Neural cell (in vitro differentiated cells): Measurements from ENCODE around the gene DHRS4L2. TPM values are rescaled to one million over a fixed set of nuclear protein-coding genes. Genes with fewer than 3 reads are reported as not detected.
"Not testable (repeated sequence)": the region's sequence is repeated elsewhere in the genome, so short reads cannot be mapped to it uniquely, and the experiment has no call there.

Source experiments
- H2AFZ ChIP-seq: fragments of 200-600, 300-800 bp; sonication (generic), shearing (Covaris generic); 2 replicates; pipeline ENCODE4 v1.6.0; 2014; ENCODE audit warnings: low read depth, mild to moderate bottlenecking, antibody characterized with exemption, low read length, moderate library complexity
- H3F3A ChIP-seq: fragments of 200-600 bp; shearing (Covaris generic); 2 replicates; pipeline ENCODE4 v1.6.1; 2016; ENCODE audit warnings: mild to moderate bottlenecking, moderate library complexity, mixed read lengths, antibody characterized with exemption, low read length; ENCODE audit not compliant: insufficient read depth, poor library complexity, severe bottlenecking
- H3K27ac ChIP-seq: fragments of 200-600, 300-800 bp; sonication (generic), shearing (Covaris generic); 2 replicates; pipeline ENCODE4 v1.5.1; 2014; ENCODE audit warnings: mild to moderate bottlenecking, low read length, moderate library complexity
- H3K27me3 ChIP-seq: fragments of 300-800, 200-600 bp; sonication (generic), shearing (Covaris generic); 2 replicates; pipeline ENCODE4 v1.6.0; 2014; ENCODE audit warnings: mild to moderate bottlenecking, low read depth, low read length, moderate library complexity; ENCODE audit not compliant: insufficient read depth
- H3K36me3 ChIP-seq: fragments of 300-800, 200-600 bp; sonication (generic), shearing (Covaris generic); 2 replicates; pipeline ENCODE4 v1.5.1; 2014; ENCODE audit warnings: mild to moderate bottlenecking, antibody characterized with exemption, low read length, moderate library complexity; ENCODE audit not compliant: insufficient read depth
- H3K4me2 ChIP-seq: fragments of 300-800, 200-600 bp; sonication (generic), shearing (Covaris generic); 2 replicates; pipeline ENCODE4 v1.6.0; 2014; ENCODE audit warnings: mild to moderate bottlenecking, low read length
- H3K4me3 ChIP-seq: fragments of 300-800, 200-600 bp; sonication (generic), shearing (Covaris generic); 2 replicates; pipeline ENCODE4 v1.5.1; 2014; ENCODE audit warnings: mild to moderate bottlenecking, low read length, moderate library complexity
- H3K79me2 ChIP-seq: fragments of 200-600 bp; shearing (Covaris generic); replicated peaks from 2 replicates; pipeline ENCODE4 v1.6.0; 2014; ENCODE audit warnings: mild to moderate bottlenecking, low read length, moderate library complexity; ENCODE audit not compliant: insufficient read depth
- H3K9ac ChIP-seq: fragments of 300-800, 200-600 bp; sonication (generic), shearing (Covaris generic); 2 replicates; pipeline ENCODE4 v1.6.1; 2016; ENCODE audit warnings: mild to moderate bottlenecking, low read length, mixed read lengths
- H3K9me2 ChIP-seq: fragments of 200-600 bp; shearing (Covaris generic); 2 replicates; pipeline ENCODE4 v1.6.1; 2016; ENCODE audit warnings: mild to moderate bottlenecking, low read length, mixed read lengths; ENCODE audit not compliant: insufficient read depth
- H3K9me3 ChIP-seq: fragments of 200-600, 300-800 bp; sonication (generic), shearing (Covaris generic); 2 replicates; pipeline ENCODE4 v1.6.1; 2016; ENCODE audit warnings: mild to moderate bottlenecking, mixed run types, low read length, moderate library complexity, mixed read lengths
- H4K20me1 ChIP-seq: fragments of 200-600 bp; shearing (Covaris generic); 2 replicates; pipeline ENCODE4 v1.6.1; 2016; ENCODE audit warnings: mild to moderate bottlenecking, mixed run types; ENCODE audit not compliant: insufficient read depth
- polyA plus RNA-seq: library from polyadenylated mRNA; depleted of rRNA; stranded (reverse); fragments of >200 nt; gene quantifications from 2 replicates; pipeline ENCODE4 v1.2.3, GENCODE V29; 2014

Gene DHRS4L2
- polyA plus RNA-seq, 1 donor from 2014 or later = 3.0 TPM

DNA sequence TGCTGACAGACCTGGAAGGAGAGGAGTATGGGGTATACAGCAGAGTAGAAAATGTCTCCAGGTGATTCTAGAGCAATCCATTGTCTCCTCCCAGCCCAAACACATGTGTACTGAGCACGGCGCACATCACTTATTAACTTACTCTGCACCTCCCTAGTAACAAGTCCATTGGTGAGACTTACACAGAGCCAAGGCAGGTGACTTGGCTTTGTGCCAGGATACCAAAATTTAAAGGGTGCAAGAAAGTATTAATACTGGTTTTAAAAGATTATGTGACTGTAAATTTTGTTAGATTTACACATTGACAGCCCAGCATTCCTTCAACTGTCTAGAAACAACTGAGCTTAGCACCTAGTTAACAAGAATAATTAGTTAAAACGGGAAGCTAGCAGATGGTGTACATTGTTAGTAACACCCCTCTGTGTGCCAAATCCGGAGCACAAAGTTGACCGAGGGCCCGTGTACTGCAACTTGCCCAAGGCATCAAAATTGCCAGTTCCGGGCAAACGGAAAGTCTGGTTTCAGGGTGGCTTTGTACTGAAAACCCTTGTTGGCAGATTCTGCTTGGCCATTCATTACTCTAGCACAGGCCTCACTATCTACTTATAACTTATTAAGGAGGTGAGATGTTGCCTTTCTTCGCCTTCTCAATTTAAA, 30.7 kb upstream of the DHRS4L2 start:
- not testable (repeated sequence) for H3F3A ChIP-seq, H3K36me3 ChIP-seq, H3K4me3 ChIP-seq, H3K9me2 ChIP-seq, H4K20me1 ChIP-seq, H3K9me3 ChIP-seq, H2AFZ ChIP-seq, H3K79me2 ChIP-seq, H3K9ac ChIP-seq, H3K27ac ChIP-seq, H3K27me3 ChIP-seq, H3K4me2 ChIP-seq

DNA sequence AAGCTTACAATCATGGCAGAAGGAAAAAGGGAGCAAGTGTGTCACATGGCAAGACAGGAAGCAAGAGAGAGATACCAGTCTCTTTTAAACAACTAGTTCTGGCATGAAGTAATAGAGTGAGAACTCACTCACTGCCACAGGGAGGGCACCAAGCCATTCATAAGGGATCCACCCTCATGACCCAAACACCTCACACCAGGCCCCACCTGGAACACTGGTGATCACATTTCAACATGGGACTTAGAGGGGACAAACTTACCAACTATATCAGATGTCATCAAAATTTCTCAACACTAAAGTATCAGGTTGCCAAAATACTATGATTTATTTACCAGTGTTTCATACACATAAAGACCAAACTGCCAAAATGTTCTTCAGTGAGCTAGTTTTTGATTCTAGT, 27.8 kb upstream of the DHRS4L2 start:
- H3K4me2 ChIP-seq, H3K4me3 ChIP-seq, H3K9me3 ChIP-seq, H3K36me3 ChIP-seq, H3F3A ChIP-seq, H3K9ac ChIP-seq, H3K27me3 ChIP-seq, H3K9me2 ChIP-seq, H3K79me2 ChIP-seq, H3K27ac ChIP-seq, H4K20me1 ChIP-seq, H2AFZ ChIP-seq: not testable (repeated sequence)

DNA sequence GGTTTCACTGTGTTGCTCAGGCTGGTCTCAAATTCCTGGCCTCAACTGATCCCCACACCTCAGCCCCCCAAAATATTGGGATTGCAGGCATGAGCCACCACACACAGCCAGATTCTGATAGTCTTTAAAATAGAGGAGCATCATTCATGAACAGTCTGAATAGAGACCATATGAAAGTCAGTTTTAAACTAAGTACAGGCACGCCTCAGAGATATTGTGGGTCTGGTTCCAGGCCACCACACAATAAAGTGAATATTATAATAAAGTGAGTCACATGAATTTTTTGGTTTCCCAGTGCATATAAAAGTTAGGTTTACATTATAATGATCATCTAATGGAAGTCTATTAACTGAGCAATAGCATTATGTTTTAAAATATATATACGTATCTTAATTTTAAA, 27.0 kb upstream of the DHRS4L2 start:
- H3K9ac ChIP-seq, H4K20me1 ChIP-seq, H3K27me3 ChIP-seq, H3K27ac ChIP-seq, H3K4me3 ChIP-seq, H3K9me2 ChIP-seq, H3K4me2 ChIP-seq, H3K79me2 ChIP-seq, H3F3A ChIP-seq, H2AFZ ChIP-seq, H3K36me3 ChIP-seq, H3K9me3 ChIP-seq: not testable (repeated sequence)

DNA sequence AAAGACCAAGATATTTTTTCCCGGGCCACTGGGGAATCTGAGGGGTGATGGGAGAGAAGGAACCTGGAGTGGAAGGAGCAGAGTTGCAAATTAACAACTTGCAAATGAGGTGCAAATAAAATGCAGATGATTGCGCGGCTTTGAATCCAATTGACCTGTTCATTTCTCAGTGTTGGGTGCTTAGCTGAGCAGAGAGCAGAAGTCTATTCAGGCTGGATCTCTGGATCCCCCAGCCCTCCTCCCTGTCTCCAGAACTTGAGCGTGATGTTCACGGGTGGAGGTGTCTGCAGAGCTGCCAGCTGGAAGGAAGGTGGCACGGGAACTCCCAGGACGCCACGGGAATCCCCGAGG, 19.6 kb upstream of the DHRS4L2 start:
- H3K9me3 ChIP-seq, H3K9me2 ChIP-seq, H4K20me1 ChIP-seq, H3K4me2 ChIP-seq, H2AFZ ChIP-seq, H3K36me3 ChIP-seq, H3K4me3 ChIP-seq, H3K9ac ChIP-seq, H3K27me3 ChIP-seq, H3F3A ChIP-seq, H3K79me2 ChIP-seq, H3K27ac ChIP-seq: not testable (repeated sequence)

DNA sequence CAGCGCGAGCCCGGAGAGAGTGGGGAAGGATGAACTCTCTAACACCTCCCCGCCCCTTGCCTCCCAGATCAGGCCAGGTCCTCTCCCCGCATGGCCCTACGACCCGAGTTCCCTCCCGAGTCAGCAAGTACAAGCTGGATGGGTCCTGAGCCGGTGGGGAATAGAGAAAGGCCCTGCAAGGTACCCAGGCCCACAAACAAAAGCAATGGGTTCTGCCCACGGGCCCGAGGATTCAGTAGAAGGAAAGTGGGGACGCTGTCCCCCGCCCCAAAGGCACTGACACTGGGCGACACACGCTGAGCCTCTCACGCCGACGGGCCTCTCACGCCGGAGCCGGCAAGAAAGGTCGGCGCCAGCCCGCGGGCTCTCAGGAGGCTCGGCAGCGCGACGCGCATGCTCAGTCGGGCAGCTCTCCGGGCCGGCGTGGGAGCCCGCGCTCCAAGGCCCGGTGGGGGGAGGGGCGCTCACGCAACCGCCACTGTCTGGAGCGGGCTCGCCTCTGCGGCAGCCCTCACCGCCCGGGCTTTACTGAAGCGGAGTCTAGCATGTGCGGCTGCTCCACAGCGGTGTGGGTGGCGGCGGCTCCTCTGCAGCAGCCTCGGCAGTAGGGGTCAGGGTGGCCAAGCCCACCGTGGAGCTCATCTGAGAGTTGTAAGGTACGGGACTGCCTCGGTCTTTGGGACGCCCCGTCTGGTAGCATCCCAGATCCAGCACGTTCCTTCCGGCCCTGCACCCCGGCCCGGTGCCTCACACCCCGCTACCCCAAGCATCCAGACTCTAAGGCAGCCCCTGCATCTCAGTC, 19.0 kb upstream of the DHRS4L2 start:
- H3K27ac ChIP-seq, H3K9me3 ChIP-seq, H3K27me3 ChIP-seq, H4K20me1 ChIP-seq, H3F3A ChIP-seq, H3K9me2 ChIP-seq, H3K79me2 ChIP-seq, H2AFZ ChIP-seq, H3K9ac ChIP-seq, H3K36me3 ChIP-seq, H3K4me3 ChIP-seq, H3K4me2 ChIP-seq: not testable (repeated sequence)

DNA sequence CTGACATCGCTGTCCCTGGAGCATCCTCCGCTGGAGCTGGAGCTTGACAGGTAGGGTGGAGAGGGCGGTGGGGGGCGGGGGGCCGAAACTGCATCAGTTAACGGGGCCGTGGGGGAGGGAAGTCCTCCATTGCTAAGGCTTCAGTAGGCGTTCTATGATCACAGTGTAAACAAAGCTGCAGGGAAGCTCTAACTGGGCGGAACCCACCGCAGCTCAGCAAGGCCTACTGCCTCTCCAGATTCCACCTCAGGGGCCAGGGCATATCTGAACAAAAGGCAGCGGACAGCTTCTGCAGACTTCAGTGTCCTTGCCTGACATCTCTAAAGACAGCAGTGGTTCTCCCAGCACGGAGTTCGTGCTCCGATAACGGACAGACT, 18.5 kb upstream of the DHRS4L2 start:
- H3K27ac ChIP-seq, H3K9ac ChIP-seq, H3K4me3 ChIP-seq, H3K36me3 ChIP-seq, H3K27me3 ChIP-seq, H3K79me2 ChIP-seq, H3K9me2 ChIP-seq, H3K4me2 ChIP-seq, H3K9me3 ChIP-seq, H4K20me1 ChIP-seq, H3F3A ChIP-seq, H2AFZ ChIP-seq: not testable (repeated sequence)

DNA sequence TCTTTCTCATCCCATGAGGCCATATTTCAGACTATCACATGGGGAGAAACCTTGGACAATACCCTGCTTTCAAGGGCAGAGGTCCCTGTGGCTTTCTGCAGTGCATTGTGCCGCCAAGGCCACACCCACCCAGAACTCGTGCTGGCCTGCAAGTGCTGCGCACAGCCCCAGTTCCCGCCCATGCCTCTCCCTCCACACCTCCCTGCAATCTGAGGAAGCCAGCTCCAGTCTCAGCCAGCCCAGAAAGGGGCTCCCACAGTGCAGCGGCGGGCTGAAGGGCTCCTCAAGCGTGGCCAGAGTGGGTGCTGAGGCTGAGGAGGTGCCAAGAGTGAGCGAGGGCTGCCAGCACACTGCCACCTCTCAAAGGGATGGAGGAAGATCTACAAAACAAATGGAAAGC, 15.6 kb upstream of the DHRS4L2 start:
- H2AFZ ChIP-seq, H3K36me3 ChIP-seq, H3K27me3 ChIP-seq, H3F3A ChIP-seq, H3K9me2 ChIP-seq, H3K9me3 ChIP-seq, H3K79me2 ChIP-seq, H4K20me1 ChIP-seq, H3K4me2 ChIP-seq, H3K27ac ChIP-seq, H3K4me3 ChIP-seq, H3K9ac ChIP-seq: not testable (repeated sequence)

DNA sequence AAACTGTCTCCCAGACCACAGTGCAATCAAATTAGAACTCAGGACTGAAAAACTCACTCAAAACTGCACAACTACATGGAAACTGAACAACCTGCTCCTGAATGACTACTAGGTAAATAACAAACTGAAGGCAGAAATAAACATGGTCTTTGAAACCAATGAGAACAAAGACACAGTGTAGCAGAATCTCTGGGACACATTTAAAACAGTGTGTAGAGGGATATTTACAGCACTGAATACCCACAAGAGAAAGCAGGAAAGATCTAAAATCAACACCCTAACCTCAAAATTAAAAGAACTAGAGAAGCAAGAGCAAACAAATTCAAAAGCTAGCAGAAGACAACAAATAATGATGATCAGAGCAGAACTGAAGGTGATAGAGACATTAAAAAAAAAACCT, 14.7 kb upstream of the DHRS4L2 start:
- H4K20me1 ChIP-seq, H3K9me3 ChIP-seq: not testable (repeated sequence)

More for the DNA sequence above, 14.7 kb upstream of the DHRS4L2 start:
- H3K4me2 ChIP-seq, H3K9me2 ChIP-seq, H3K27me3 ChIP-seq, H3K36me3 ChIP-seq, H3F3A ChIP-seq, H3K4me3 ChIP-seq, H3K27ac ChIP-seq, H2AFZ ChIP-seq, H3K79me2 ChIP-seq, H3K9ac ChIP-seq: not testable (repeated sequence)
